IMR-90 (cell line): ENCODE measurements around the gene C2CD4B. TPM values are rescaled to one million over a fixed set of nuclear protein-coding genes. Genes with fewer than 3 reads are reported as not detected.
A peak's percentile ranks its signal among the peaks of the same experiment; 100 is the strongest.

Experiments used
- ATAC-seq: fragments of 200-7000 bp; cut with Tn5 transposase; 2 replicates; pipeline ENCODE4 v1.9.1; 2020; ENCODE audit warnings: low read depth, mild to moderate bottlenecking, moderate library complexity
- BruUV-seq: library from RNA; stranded (reverse); fragments of 400-500 nt; replicated peaks from 2 replicates; lab custom pipeline; 2021; lab: Mats Ljungman, UMichigan
- CTCF ChIA-PET: fragments of 300-600 bp; formaldehyde crosslinking; extraction: SDS; loops from one replicate; lab custom pipeline; 2021; ENCODE audit warnings: antibody characterized with exemption; lab: Yijun Ruan, JAX
- POLR2A ChIA-PET: fragments of 300-600 bp; sonication (Branson Sonifier 250); formaldehyde crosslinking; loops from one replicate; lab custom pipeline; 2022; ENCODE audit warnings: antibody characterized with exemption; ENCODE audit not compliant: unreplicated experiment; lab: Charles Lee
- DNase-seq: peaks from one replicate; pipeline ENCODE4 v3.0.0; 2013
- H2AFZ ChIP-seq: replicated peaks from 2 replicates; pipeline ENCODE3; 2013; ENCODE audit warnings: low read length, mild to moderate bottlenecking; ENCODE audit not compliant: poor library complexity
- H2AK5ac ChIP-seq: 2 replicates; pipeline ENCODE4 v1.6.1; 2013; ENCODE audit warnings: low read depth, low read length, inconsistent platforms
- H2AK9ac ChIP-seq: replicated peaks from 2 replicates; pipeline ENCODE3; 2013; ENCODE audit warnings: mild to moderate bottlenecking, low read depth, low read length, moderate library complexity; ENCODE audit not compliant: poor library complexity
- H2BK120ac ChIP-seq: 2 replicates; pipeline ENCODE4 v1.6.1; 2013; ENCODE audit warnings: low read depth, low read length, inconsistent platforms
- H2BK15ac ChIP-seq: 3 replicates; pipeline ENCODE4 v1.6.1; 2013; ENCODE audit warnings: low read depth, low read length, inconsistent platforms
- H2BK20ac ChIP-seq: 2 replicates; pipeline ENCODE4 v1.6.1; 2013; ENCODE audit warnings: low read depth, mild to moderate bottlenecking, inconsistent platforms, low read length, moderate library complexity
- H2BK5ac ChIP-seq: 2 replicates; pipeline ENCODE4 v1.6.1; 2013; ENCODE audit warnings: mild to moderate bottlenecking, low read depth, low read length, inconsistent platforms; ENCODE audit not compliant: poor library complexity, severe bottlenecking
- H3K14ac ChIP-seq: replicated peaks from 2 replicates; pipeline ENCODE4 v1.6.1; 2013; ENCODE audit warnings: low read depth, low read length, inconsistent platforms
- H3K18ac ChIP-seq: 2 replicates; pipeline ENCODE4 v1.6.1; 2013; ENCODE audit warnings: low read depth, low read length, control low read depth
- H3K23ac ChIP-seq: 2 replicates; pipeline ENCODE4 v1.6.1; 2013; ENCODE audit warnings: low read depth, low read length, inconsistent platforms
- H3K27ac ChIP-seq: 2 replicates; pipeline ENCODE4 v1.5.1; 2013; ENCODE audit warnings: mild to moderate bottlenecking, control low read depth, low read length; ENCODE audit not compliant: insufficient read depth
- H3K27me3 ChIP-seq: 2 replicates; pipeline ENCODE4 v1.6.1; 2013; ENCODE audit warnings: low read length; ENCODE audit not compliant: control insufficient read depth, insufficient read depth
- H3K36me3 ChIP-seq: 2 replicates; pipeline ENCODE4 v1.6.1; 2013; ENCODE audit warnings: low read length, mixed read lengths; ENCODE audit not compliant: control insufficient read depth, insufficient read depth
- H3K4ac ChIP-seq: 2 replicates; pipeline ENCODE4 v1.6.1; 2013; ENCODE audit warnings: low read depth, low read length, inconsistent platforms
- H3K4me1 ChIP-seq: 2 replicates; pipeline ENCODE4 v1.6.1; 2013; ENCODE audit warnings: low read length, mixed read lengths; ENCODE audit not compliant: control insufficient read depth, insufficient read depth
- H3K4me2 ChIP-seq: 2 replicates; pipeline ENCODE4 v1.6.1; 2013; ENCODE audit warnings: low read depth, mild to moderate bottlenecking, control low read depth, low read length, moderate library complexity
- H3K4me3 ChIP-seq: 2 replicates; pipeline ENCODE4 v1.5.1; 2013; ENCODE audit warnings: low read depth, mild to moderate bottlenecking, control low read depth, low read length, moderate library complexity; ENCODE audit not compliant: insufficient read depth
- H3K56ac ChIP-seq: 2 replicates; pipeline ENCODE4 v1.6.1; 2013; ENCODE audit warnings: low read length, inconsistent platforms; ENCODE audit not compliant: insufficient read depth; ENCODE audit errors: extremely low read depth
- H3K79me1 ChIP-seq, 2 experiments: 2 replicates each; pipeline ENCODE4 v1.6.1; 2013; ENCODE audit warnings: low read length in 2 of 2, inconsistent platforms in 1 of 2, low read depth in 1 of 2
- H3K9ac ChIP-seq: 2 replicates; pipeline ENCODE4 v1.6.1; 2013; ENCODE audit warnings: low read depth, low read length, control low read depth
- H3K9me1 ChIP-seq: 2 replicates; pipeline ENCODE4 v1.6.1; 2013; ENCODE audit warnings: low read length, inconsistent platforms; ENCODE audit not compliant: insufficient read depth
- H3K9me3 ChIP-seq: 2 replicates; pipeline ENCODE4 v1.6.1; 2013; ENCODE audit warnings: low read length; ENCODE audit not compliant: control insufficient read depth, insufficient read depth
- H4K20me1 ChIP-seq: 2 replicates; pipeline ENCODE4 v1.6.1; 2013; ENCODE audit warnings: low read length, inconsistent platforms; ENCODE audit not compliant: insufficient read depth
- H4K5ac ChIP-seq: 2 replicates; pipeline ENCODE4 v1.6.1; 2013; ENCODE audit warnings: mild to moderate bottlenecking, low read depth, low read length, control low read depth
- H4K8ac ChIP-seq, 2 experiments: 2 replicates each; pipeline ENCODE4 v1.6.1; 2013; ENCODE audit warnings: low read depth in 2 of 2, low read length in 2 of 2, control low read depth in 1 of 2, inconsistent platforms in 1 of 2
- H4K91ac ChIP-seq: 2 replicates; pipeline ENCODE4 v1.6.1; 2013; ENCODE audit warnings: low read depth, low read length, inconsistent platforms; ENCODE audit not compliant: insufficient read depth
- BHLHE40 ChIP-seq: fragments of 150-350 bp; IDR thresholded peaks from 2 replicates; pipeline ENCODE4 v1.6.1; 2016; ENCODE audit warnings: mild to moderate bottlenecking, low read depth, low read length
- CEBPB ChIP-seq: IDR thresholded peaks from 2 replicates; pipeline ENCODE4 v1.6.1; 2012; ENCODE audit warnings: low read depth, low read length, improper control_type of control experiment
- CHD1 ChIP-seq: IDR thresholded peaks from 2 replicates; pipeline ENCODE4 v1.6.1; 2012; ENCODE audit warnings: low read depth, low read length, improper control_type of control experiment
- CTCF ChIP-seq: conservative IDR thresholded peaks from 2 replicates; pipeline ENCODE4 v1.5.1; 2012; ENCODE audit warnings: mild to moderate bottlenecking, low read depth, low read length, improper control_type of control experiment
- ELK1 ChIP-seq: fragments of 150-350 bp; IDR thresholded peaks from 2 replicates; pipeline ENCODE4 v1.6.1; 2016; ENCODE audit warnings: low read depth, mild to moderate bottlenecking, low read length, moderate library complexity, borderline replicate concordance
- FOS ChIP-seq: fragments of 150-350 bp; IDR thresholded peaks from 2 replicates; pipeline ENCODE4 v1.6.1; 2016; ENCODE audit warnings: low read depth, low read length
- MAFK ChIP-seq: IDR thresholded peaks from 2 replicates; pipeline ENCODE4 v1.6.1; 2012; ENCODE audit warnings: low read depth, low read length, improper control_type of control experiment
- MAZ ChIP-seq: IDR thresholded peaks from 2 replicates; pipeline ENCODE4 v1.6.1; 2012; ENCODE audit warnings: low read depth, mild to moderate bottlenecking, low read length, improper control_type of control experiment, moderate library complexity, borderline replicate concordance
- MXI1 ChIP-seq: IDR thresholded peaks from 2 replicates; pipeline ENCODE4 v1.6.1; 2012; ENCODE audit warnings: low read depth, mild to moderate bottlenecking, low read length, moderate library complexity, borderline replicate concordance
- NFE2L2 ChIP-seq: fragments of 150-350 bp; IDR thresholded peaks from 2 replicates; pipeline ENCODE4 v1.6.1; 2016; ENCODE audit warnings: low read depth, mild to moderate bottlenecking, low read length
- POLR2A ChIP-seq: IDR thresholded peaks from 2 replicates; pipeline ENCODE4 v1.6.1; 2012; ENCODE audit warnings: mild to moderate bottlenecking, low read depth, low read length
- RAD21 ChIP-seq: IDR thresholded peaks from 2 replicates; pipeline ENCODE4 v1.6.1; 2012; ENCODE audit warnings: low read length, improper control_type of control experiment
- RCOR1 ChIP-seq: IDR thresholded peaks from 2 replicates; pipeline ENCODE4 v1.6.1; 2012; ENCODE audit warnings: mild to moderate bottlenecking, low read length, improper control_type of control experiment; ENCODE audit not compliant: insufficient replicate concordance
- RFX5 ChIP-seq: IDR thresholded peaks from 2 replicates; pipeline ENCODE4 v1.8.0; 2012; ENCODE audit warnings: low read depth, mild to moderate bottlenecking, low read length, moderate library complexity
- SMC3 ChIP-seq: fragments of 150-350 bp; IDR thresholded peaks from 2 replicates; pipeline ENCODE4 v1.6.1; 2016; ENCODE audit warnings: low read depth, mild to moderate bottlenecking, antibody characterized with exemption, low read length, moderate library complexity
- USF2 ChIP-seq: fragments of 150-350 bp; IDR thresholded peaks from 2 replicates; pipeline ENCODE4 v1.6.1; 2017; ENCODE audit warnings: mild to moderate bottlenecking, antibody characterized with exemption, low read length, low read depth
- WGBS, 2 experiments: methylation state at CpG; one replicate each; pipeline versions ENCODE4 v1.1.5 to v1.1.7; 2013; ENCODE audit warnings: missing lambda C conversion rate in 2 of 2; ENCODE audit not compliant: insufficient read length in 1 of 2; ENCODE audit errors: extremely low coverage in 2 of 2; 5-methylcytosine and 5-hydroxymethylcytosine counted together
- dilution Hi-C: fragments of 300-500 bp; cut with HindIII; formaldehyde crosslinking; loops from one replicate; pipeline ENCODE4 v1.14.3; 2018; ENCODE audit warnings: low sequenced_read_pairs; ENCODE audit not compliant: unreplicated experiment
- in situ Hi-C: fragments of 300-500 bp; cut with MboI; formaldehyde crosslinking; loops from 3 replicates; pipeline ENCODE4 v1.14.3; 2019; ENCODE audit warnings: low sequenced_read_pairs, inconsistent platforms, mixed read lengths
- intact Hi-C: fragments of 100-400 bp; cut with micrococcal nuclease; formaldehyde crosslinking; loops from 2 replicates; pipeline ENCODE4 v1.10.0; 2022
- polyA plus RNA-seq, 3 experiments: library from polyadenylated mRNA; depleted of rRNA; stranded (reverse); fragments of >200 nt; gene quantifications; 2 replicates each; pipeline ENCODE4 v1.2.3, GENCODE V29; 2012; ENCODE audit warnings: low replicate concordance in 1 of 3
- total RNA-seq: library from RNA; depleted of rRNA; stranded (reverse); fragments of >200 nt; gene quantifications from 2 replicates; pipeline ENCODE4 v1.2.3, GENCODE V29; 2012

Gene C2CD4B
- total and polyA plus RNA-seq, 2 of the 4 experiments (the other 2 are of a cell fraction), result not detected

- Histone ChIP-seq H4K8ac (no peak overlapping the region), H3K18ac (no peak overlapping the region), H3K79me1 (no peaks in the 10 kb centered on the region), H3K36me3 (no peaks in the 10 kb centered on the region), H3K4me1 (no peaks in the 10 kb centered on the region), H3K27ac (no peak overlapping the region), H3K4ac (no peak overlapping the region), H3K4me2 (no peak overlapping the region), H3K56ac (no peak overlapping the region), H3K23ac (no peak overlapping the region), H2BK5ac (no peak overlapping the region), H3K14ac (no peak overlapping the region), H3K9ac (no peak overlapping the region), H3K4me3 (no peak overlapping the region), H2AFZ (peak overlapping the region; percentile 67), H3K27me3 (peaks cover 51% of the 10 kb centered on the region), H2AK9ac (no peak overlapping the region), H4K20me1 (no peaks in the 10 kb centered on the region), H4K5ac (no peak overlapping the region), H2BK15ac (no peak overlapping the region), H3K9me3 (peaks cover 2% of the 10 kb centered on the region; the same call in 1 of the 2 replicates), H4K91ac (no peak overlapping the region), H2BK20ac (no peak overlapping the region), H2AK5ac (no peak overlapping the region), H2BK120ac (no peak overlapping the region), H3K9me1 (no peaks in the 10 kb centered on the region)
- POLR2A ChIA-PET, result no interaction called here
- in situ Hi-C loops (no loop called here), intact Hi-C loops (loop anchor here (10.0 kb wide), 1 partner anchor 121 kb away; no protein-coding TSS in a partner anchor), dilution Hi-C loops (no loop called here)
- TF ChIP-seq NFE2L2, result no peak
- no peak for TF ChIP-seq USF2
- TF ChIP-seq CEBPB, result no peak
- no peak for TF ChIP-seq MXI1
- no peak for TF ChIP-seq MAZ
- TF ChIP-seq MAFK, result no peak
- no peak for TF ChIP-seq FOS
- no peak for TF ChIP-seq BHLHE40
- TF ChIP-seq SMC3, result no peak
- no peak for TF ChIP-seq POLR2A
- TF ChIP-seq RFX5, result no peak
- no peak for TF ChIP-seq RAD21
- TF ChIP-seq CHD1, result no peak
- no peak for TF ChIP-seq RCOR1
- TF ChIP-seq ELK1, result no peak
- TF ChIP-seq CTCF, result no peak
- WGBS, 2 experiments, result 3% methylated on average over 34 of the region's 52 CpGs; no CpG with 5 or more reads in 1 of the 2 experiments
- BruUV-seq, result no TSS peak
- CTCF ChIA-PET, result no interaction called here
- ATAC-seq (peak; percentile 24; the same call in 1 of the 2 replicates), DNase-seq (no peak)
Measured at GRCh38 chr15:62164014-62164395, 1.1 kb downstream of the C2CD4B start.
